Measurements from ENCODE around the gene TK2. TPM values are rescaled to one million over a fixed set of nuclear protein-coding genes. Genes with fewer than 3 reads are reported as not detected.
"Not testable (repeated sequence)": the region's sequence is repeated elsewhere in the genome, so short reads cannot be mapped to it uniquely, and the experiment has no call there.

The TK2 gene
- polyA plus RNA-seq, 1 experiment = 42.7 TPM

- ChIA-PET POLR2A (no interaction called here), CTCF (interaction anchor here (1.2 to 1.9 kb wide), 2 partner anchors 22 to 96 kb away, joined by 3 to 4 read pairs; partner anchors contain the start of gene TK2)
- Histone ChIP-seq H3K36me3 (ENCODE audit: control insufficient read depth, insufficient read depth, low read length) (no peaks in the 10 kb centered on the region; the same call in 1 of the 2 replicates), H3K4me3 (ENCODE audit: low read depth, low read length) (no peak overlapping the region), H3K27me3 (ENCODE audit: control insufficient read depth, insufficient read depth, low read length) (no peaks in the 10 kb centered on the region)
- no peak for TF ChIP-seq CTCF (IDR thresholded peaks at IDR 0.05; ENCODE audit: insufficient read depth, low read depth, low read length)
- no peak for DNase-seq (ENCODE audit: low read depth)
These were observed 22.4 kb upstream of the TK2 start for GRCh38 chr16:66572356-66572755.

DNA sequence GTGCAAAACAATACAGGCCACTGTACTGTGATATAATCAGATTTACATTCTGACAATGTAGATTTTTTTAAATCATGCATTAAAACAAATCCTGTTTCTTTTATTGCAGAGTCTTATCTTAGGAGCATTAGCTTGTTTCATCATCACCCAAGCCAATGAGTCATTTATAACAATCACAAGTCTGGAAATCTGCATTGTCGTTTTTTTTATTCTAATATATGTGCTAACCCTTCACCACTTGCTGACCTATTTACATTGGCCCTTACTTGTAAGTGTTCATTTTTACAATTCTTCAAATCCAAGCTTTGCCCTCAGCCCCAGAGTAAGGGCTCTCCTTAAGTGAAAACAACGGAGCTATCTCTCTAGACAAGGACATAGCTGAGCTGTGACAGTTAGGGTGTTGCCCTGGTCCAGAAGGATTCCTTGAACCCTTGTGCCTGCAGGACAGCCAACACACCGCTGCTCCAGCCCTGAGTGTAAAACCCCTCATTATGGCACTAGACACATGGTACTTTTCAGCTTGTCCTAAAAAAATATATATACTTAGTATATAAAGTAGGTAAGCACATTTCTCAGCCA is 20.0 kb upstream of the TK2 start:
- H3K4me3 ChIP-seq (ENCODE audit: low read depth, low read length) = no peak overlapping the region
- POLR2A ChIA-PET = no interaction called here

DNA sequence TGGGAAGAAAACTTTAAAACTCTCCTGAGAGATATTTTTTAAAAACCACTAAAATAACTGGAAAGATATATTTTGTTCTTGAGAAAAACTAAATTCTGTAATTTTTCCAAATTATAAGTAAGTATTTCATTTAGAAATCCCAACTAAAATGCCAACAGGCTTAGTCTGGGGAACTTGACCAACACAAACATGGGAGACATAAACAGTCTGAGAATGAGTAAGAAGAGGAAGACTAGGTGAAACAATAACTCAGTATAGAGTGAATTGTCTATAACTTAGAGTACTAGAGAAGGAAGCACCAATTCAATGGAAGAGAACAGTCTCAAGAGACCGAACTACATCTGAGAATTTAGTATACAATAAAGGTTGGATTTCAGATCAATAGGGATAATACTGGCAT is 19.2 kb upstream of the TK2 start:
- ChIA-PET POLR2A (no interaction called here), CTCF (interaction anchor here (1.2 to 1.3 kb wide), 2 partner anchors 11 to 12 kb away, joined by 4 to 5 read pairs; no protein-coding TSS in a partner anchor)
- TF ChIP-seq CTCF (IDR thresholded peaks at IDR 0.05; ENCODE audit: insufficient read depth, low read depth, low read length) = no peak
- Histone ChIP-seq H3K36me3 (ENCODE audit: control insufficient read depth, insufficient read depth, low read length) (peaks cover 2% of the 10 kb centered on the region), H3K27me3 (ENCODE audit: control insufficient read depth, insufficient read depth, low read length) (no peaks in the 10 kb centered on the region), H3K4me3 (ENCODE audit: low read depth, low read length) (no peak overlapping the region)
- DNase-seq (ENCODE audit: low read depth) = no peak

More for the DNA sequence above, 20.0 kb upstream of the TK2 start:
- CTCF ChIA-PET = interaction anchor here (1.0 to 1.7 kb wide), 5 partner anchors 11 to 170 kb away, joined by 3 to 5 read pairs (median 4); no protein-coding TSS in a partner anchor
- TF ChIP-seq CTCF (IDR thresholded peaks at IDR 0.05; ENCODE audit: insufficient read depth, low read depth, low read length) = no peak
- Histone ChIP-seq H3K36me3 (ENCODE audit: control insufficient read depth, insufficient read depth, low read length) (peaks cover 2% of the 10 kb centered on the region), H3K27me3 (ENCODE audit: control insufficient read depth, insufficient read depth, low read length) (no peaks in the 10 kb centered on the region)
- no peak for DNase-seq (ENCODE audit: low read depth)

- peaks cover 2% of the 10 kb centered on the region for H3K36me3 ChIP-seq (ENCODE audit: control insufficient read depth, insufficient read depth, low read length)
- ChIA-PET CTCF (no interaction called here), POLR2A (no interaction called here)
- H3K27me3 ChIP-seq (ENCODE audit: control insufficient read depth, insufficient read depth, low read length) = no peaks in the 10 kb centered on the region
- no peak for TF ChIP-seq CTCF (IDR thresholded peaks at IDR 0.05; ENCODE audit: insufficient read depth, low read depth, low read length)
- H3K4me3 ChIP-seq (ENCODE audit: low read depth, low read length) = no peak overlapping the region
- no peak for DNase-seq (ENCODE audit: low read depth)
These were observed 18.4 kb upstream of the TK2 start for GRCh38 chr16:66568355-66568754.

- H3K4me3 ChIP-seq (ENCODE audit: low read depth, low read length); POLR2A ChIA-PET: not testable (repeated sequence)
These were observed 17.3 kb upstream of the TK2 start for GRCh38 chr16:66567270-66567669.

More at GRCh38 chr16:66567270-66567669, 17.3 kb upstream of the TK2 start:
- CTCF ChIA-PET; H3K36me3 ChIP-seq (ENCODE audit: control insufficient read depth, insufficient read depth, low read length); DNase-seq (ENCODE audit: low read depth); H3K27me3 ChIP-seq (ENCODE audit: control insufficient read depth, insufficient read depth, low read length): not testable (repeated sequence)
